GM21825 (cell line): ENCODE results near the gene ATG9B.
A peak's percentile ranks its signal among the peaks of the same experiment; 100 is the strongest.
"Not testable (repeated sequence)": the region's sequence is repeated elsewhere in the genome, so short reads cannot be mapped to it uniquely, and the experiment has no call there.

Experiments used
- ATAC-seq: cut with Tn5 transposase; IDR thresholded peaks from one replicate; pipeline ENCODE4 v1.9.1; 2021; ENCODE audit warnings: mild to moderate bottlenecking, moderate library complexity; ENCODE audit not compliant: unreplicated experiment

Gene ATG9B

GRCh38 chr7:151058781-151059366 is 34.6 kb upstream of the ATG9B start:
- ATAC-seq: no peak

GRCh38 chr7:151057989-151058780 is 33.9 kb upstream of the ATG9B start:
- peak; percentile 86 for ATAC-seq

GRCh38 chr7:151057506-151057988 is 33.3 kb upstream of the ATG9B start, which contains the start of gene CDK5:
TSS of gene CDK5 (minus strand) at chr7:151057897. CDS start at chr7:151057848, 49 bp downstream.
- ATAC-seq: peak; percentile 1

GRCh38 chr7:151056666-151057505 is 32.6 kb upstream of the ATG9B start:
- ATAC-seq: no peak

- ATAC-seq: no peak
Observed at GRCh38 chr7:151056283-151056665, 32.0 kb upstream of the ATG9B start.

- no peak for ATAC-seq
Observed at GRCh38 chr7:151053751-151054150, 29.5 kb upstream of the ATG9B start.

- ATAC-seq: no peak
Observed at GRCh38 chr7:151053096-151053495, 28.8 kb upstream of the ATG9B start.

- ATAC-seq: no peak
Observed at GRCh38 chr7:151051108-151051507, 26.8 kb upstream of the ATG9B start.

GRCh38 chr7:151048911-151049463 is 24.7 kb upstream of the ATG9B start:
- ATAC-seq: no peak

GRCh38 chr7:151047976-151048815 is 23.9 kb upstream of the ATG9B start, which contains the start of gene ASIC3:
TSS of gene ASIC3 (plus strand) at chr7:151048531. CDS start at chr7:151048886, 355 bp downstream.
- ATAC-seq: no peak

- no peak for ATAC-seq
Observed at GRCh38 chr7:151046603-151047573, 22.6 kb upstream of the ATG9B start.

GRCh38 chr7:151045967-151046366 is 21.7 kb upstream of the ATG9B start:
- ATAC-seq: no peak

- no peak for ATAC-seq
Observed at GRCh38 chr7:151045262-151045661, 21.0 kb upstream of the ATG9B start.

- no peak for ATAC-seq
Observed at GRCh38 chr7:151043959-151044358, 19.7 kb upstream of the ATG9B start.

GRCh38 chr7:151043449-151043848 is 19.2 kb upstream of the ATG9B start:
- ATAC-seq: not testable (repeated sequence)

GRCh38 chr7:151040616-151041375 is 16.5 kb upstream of the ATG9B start:
- no peak for ATAC-seq

GRCh38 chr7:151039850-151040548 is 15.7 kb upstream of the ATG9B start:
- ATAC-seq: no peak
